HG03378 (cell line): ENCODE results near the gene OPRM1.
"Not testable (repeated sequence)": the region's sequence is repeated elsewhere in the genome, so short reads cannot be mapped to it uniquely, and the experiment has no call there.

Source experiments
- ATAC-seq: cut with Tn5 transposase; IDR thresholded peaks from one replicate; pipeline ENCODE4 v1.9.1; 2021; ENCODE audit warnings: mild to moderate bottlenecking, moderate library complexity; ENCODE audit not compliant: unreplicated experiment

OPRM1 gene

DNA sequence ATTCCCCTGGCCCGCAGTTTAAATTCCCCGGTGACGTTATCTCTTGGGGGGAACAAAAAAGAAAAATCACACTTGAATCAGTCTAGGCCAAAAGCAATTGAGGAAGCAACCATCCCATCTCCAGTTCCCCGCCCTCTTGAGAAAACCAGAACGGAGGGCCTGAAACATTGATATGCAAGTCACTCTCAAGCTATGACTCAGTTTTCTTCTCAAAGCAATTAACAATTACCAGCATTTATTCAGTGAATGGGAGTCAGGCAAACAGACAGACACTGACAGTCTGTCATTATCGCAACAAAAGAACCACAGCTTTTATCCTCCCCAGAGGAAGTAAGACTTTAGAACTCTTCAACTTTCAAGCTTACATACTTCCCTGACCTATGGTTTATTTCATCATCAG lies 100.9 kb downstream of the OPRM1 start:
- no peak for ATAC-seq

DNA sequence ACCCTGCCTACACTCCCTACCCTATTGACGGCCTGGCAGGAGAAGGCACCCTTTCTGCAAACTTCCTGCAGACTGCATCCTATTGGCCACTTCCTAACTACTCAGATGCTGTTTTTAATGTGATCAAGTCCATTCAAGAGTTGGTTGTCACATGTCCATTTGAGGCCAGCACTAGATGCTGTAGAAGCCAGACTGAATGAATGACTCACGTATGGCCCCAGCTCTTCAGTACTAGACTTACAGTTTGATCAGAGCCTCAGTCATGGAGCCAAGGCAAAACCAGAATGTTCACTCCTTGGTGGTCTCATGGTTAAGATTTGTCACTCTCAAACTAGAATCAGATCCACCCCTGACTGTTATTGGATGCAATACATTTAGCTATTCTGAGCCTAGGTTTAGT lies 101.7 kb downstream of the OPRM1 start:
- ATAC-seq = no peak

DNA sequence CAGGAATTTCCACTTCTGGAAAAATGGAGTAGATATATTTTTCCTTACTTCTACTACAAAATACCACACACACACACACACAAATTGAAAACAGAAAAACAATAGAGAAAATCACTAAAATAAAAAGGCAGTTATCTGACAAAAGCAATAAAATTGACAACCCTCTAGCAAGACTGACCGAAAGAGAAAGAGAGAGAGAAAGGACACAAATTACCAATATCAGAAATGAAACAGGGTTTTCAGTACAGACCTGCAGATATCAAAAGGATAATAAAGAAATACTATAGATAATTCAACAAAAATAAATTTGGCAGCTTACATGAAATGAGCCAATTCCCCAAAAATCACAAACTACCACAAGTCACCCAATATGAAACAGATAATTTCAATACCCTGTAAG lies 104.7 kb downstream of the OPRM1 start:
- no peak for ATAC-seq

GRCh38 chr6:154154389-154154967 lies 115.4 kb downstream of the OPRM1 start:
- no peak for ATAC-seq

- peak; percentile 73 for ATAC-seq
These were observed 117.3 kb downstream of the OPRM1 start for GRCh38 chr6:154156135-154156896.

DNA sequence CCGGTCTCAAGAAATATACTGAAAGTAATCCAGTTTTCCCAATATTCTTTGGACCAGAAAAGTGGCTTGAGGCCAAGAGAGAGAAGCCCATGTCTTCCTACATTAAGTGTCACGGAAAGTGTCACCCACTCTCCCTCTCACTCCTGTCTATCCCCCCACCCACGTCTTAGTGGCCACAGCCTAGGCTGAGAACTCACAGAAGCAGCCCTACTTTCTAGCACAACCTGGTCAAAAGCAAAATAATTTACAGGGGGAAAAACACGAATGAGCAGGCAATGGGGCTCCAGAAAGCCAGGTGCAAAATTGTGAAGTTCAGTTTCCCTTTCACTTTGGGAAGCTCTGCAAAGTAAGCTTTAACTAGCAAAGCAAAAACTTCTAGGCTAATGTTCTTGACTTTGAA lies 118.0 kb downstream of the OPRM1 start:
- ATAC-seq = peak; percentile 55

- no peak for ATAC-seq
These were observed 118.7 kb downstream of the OPRM1 start for GRCh38 chr6:154157706-154158105.

- no peak for ATAC-seq
These were observed 120.1 kb downstream of the OPRM1 start for GRCh38 chr6:154159126-154159525.

DNA sequence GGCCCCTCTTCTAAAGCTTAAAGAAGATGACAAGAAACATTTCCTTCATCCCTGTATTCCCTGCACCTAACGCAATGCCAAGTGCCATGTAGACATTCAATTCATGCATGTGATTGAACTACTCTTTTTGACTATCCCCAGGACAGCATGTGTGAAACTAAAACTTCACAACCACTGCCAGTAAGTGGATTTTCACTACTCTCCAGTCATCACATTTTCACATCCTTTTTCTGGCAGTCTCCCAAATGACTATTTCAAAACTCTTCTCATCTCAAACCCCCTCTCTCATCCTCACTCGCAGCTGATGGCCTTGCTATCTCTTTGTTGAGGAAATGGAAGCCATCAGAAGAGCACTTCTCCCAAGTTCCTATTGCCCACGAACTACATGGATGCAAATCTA lies 122.6 kb downstream of the OPRM1 start:
- peak; percentile 73 for ATAC-seq

GRCh38 chr6:154164397-154164796 lies 125.4 kb downstream of the OPRM1 start:
- no peak for ATAC-seq

GRCh38 chr6:154165478-154165877 lies 126.4 kb downstream of the OPRM1 start:
- ATAC-seq = no peak

- ATAC-seq = no peak
These were observed 127.1 kb downstream of the OPRM1 start for GRCh38 chr6:154166140-154166539.

DNA sequence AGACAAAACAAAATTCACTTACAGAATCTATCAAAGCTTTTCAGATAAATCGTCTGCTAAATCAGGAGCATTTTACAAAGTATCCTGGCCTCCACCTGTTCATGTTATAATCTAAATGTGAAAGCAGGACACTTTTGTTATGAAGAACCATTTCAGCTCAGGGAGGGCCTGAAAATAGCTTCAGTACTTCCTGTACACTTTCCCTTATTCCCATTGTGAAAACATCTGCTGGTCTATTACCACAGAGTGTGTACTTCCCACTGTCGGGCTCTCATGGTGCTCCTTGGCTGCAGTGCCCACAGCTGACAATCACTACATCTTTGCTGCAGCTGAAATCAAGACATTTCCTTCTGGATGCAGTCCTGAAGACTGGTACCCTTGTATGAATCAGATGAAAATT lies 128.1 kb downstream of the OPRM1 start:
- no peak for ATAC-seq

DNA sequence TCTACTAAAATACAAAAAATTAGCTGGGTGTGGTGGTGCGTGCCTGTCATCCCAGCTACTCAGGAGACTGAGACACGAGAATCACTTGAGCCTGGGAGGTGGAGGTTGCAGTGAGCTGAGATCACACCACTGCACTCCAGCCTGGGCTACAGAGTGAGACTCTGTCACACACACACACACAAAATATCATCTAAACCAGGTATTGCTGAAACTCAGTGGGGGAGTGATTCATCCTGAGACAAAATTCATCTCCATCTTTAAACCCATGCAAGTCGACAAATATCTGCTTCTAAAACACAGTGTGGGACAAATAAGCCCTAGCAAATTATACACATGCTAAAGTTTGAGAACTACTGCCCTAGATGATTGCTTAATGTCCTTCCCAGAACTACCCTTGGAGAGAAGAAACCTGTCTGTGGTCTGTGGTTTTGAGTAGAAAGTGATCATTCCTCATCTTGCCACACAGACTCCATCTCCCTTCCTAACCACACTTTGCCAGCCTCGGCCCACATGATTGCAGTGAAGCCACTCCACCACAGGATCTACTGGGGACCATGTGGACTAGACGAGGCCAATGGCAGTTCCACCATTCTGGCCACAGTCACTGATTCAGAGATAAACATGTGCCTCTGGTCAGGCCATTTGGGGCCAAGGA lies 130.3 kb downstream of the OPRM1 start:
- no peak for ATAC-seq

DNA sequence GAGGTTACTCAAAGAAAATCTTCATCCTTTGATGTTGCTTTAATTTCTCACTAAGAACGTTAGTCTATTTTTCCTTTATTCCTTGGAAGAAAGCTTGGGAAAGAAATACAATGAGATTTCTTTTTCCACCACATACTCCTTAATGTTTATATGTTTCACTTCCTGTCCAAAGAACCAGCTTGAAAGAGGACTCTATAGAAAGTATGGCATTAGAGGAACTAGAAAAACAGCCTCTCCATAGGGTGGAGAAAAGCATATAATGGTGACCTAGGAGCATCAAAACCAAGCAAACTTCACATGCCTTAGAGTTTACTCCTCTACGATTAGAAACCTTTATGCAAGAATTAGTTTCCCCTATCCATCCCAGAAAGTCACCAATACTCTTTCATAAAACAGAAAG lies 131.1 kb downstream of the OPRM1 start:
- ATAC-seq = no peak

- not testable (repeated sequence) for ATAC-seq
These were observed 133.4 kb downstream of the OPRM1 start for GRCh38 chr6:154172393-154172792.

DNA sequence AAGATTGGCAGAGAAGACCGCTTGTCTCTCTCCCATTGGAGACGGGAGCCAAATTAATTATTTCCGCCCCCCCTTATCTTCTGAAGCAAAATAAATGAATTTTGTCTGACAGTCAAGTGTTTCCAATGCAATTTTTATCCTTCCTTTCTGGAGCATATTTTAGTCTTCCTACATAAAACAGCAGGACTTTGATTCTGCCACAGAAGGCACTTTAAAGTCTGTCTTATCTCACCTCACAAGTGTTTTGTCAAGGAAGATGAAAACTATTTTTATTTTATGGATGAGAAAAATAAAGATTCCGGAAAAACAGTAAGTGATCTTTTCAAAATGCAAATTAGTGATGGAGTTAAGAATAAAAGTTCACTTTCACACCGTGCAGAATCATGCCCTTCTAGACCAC lies 140.4 kb downstream of the OPRM1 start:
- ATAC-seq = no peak

DNA sequence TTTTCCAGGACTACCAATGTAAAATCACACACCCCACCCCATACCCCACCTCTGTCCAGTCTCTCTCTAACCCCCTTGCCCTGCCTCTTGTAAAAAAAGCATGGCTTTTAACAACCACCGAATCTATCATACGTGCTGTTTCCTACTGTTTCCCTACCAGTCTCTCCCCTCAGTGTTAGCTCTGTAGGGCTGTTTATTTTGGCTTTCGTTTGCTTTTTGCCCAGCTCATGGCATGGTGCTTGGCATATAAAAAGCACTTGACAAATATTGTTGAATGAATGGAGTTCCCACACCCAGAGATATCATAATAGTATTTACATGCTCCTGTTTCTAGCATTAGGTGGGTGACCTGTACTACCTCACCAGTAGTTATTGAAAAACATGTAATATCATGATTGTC lies 148.2 kb downstream of the OPRM1 start:
- ATAC-seq = no peak

GRCh38 chr6:154187714-154188113 lies 148.7 kb downstream of the OPRM1 start:
- ATAC-seq = no peak

- no peak for ATAC-seq
These were observed 157.4 kb downstream of the OPRM1 start for GRCh38 chr6:154196333-154196885.

GRCh38 chr6:154197196-154197860 lies 158.3 kb downstream of the OPRM1 start:
- no peak for ATAC-seq
